NT2/D1 (cell line): ENCODE results near the gene BDKRB2.

ENCODE experiments used
- SUZ12 ChIP-seq: IDR thresholded peaks from 2 replicates; pipeline ENCODE4 v1.6.1; 2011; ENCODE audit not compliant: insufficient read length, insufficient read depth; ENCODE audit errors: extremely low read depth
- YY1 ChIP-seq: IDR thresholded peaks from 2 replicates; pipeline ENCODE4 v1.6.1; 2011; ENCODE audit not compliant: insufficient read length, insufficient read depth
- ZNF274 ChIP-seq: IDR thresholded peaks from 2 replicates; pipeline ENCODE4 v1.6.1; 2011; ENCODE audit warnings: mild to moderate bottlenecking, low read depth, low read length

DNA sequence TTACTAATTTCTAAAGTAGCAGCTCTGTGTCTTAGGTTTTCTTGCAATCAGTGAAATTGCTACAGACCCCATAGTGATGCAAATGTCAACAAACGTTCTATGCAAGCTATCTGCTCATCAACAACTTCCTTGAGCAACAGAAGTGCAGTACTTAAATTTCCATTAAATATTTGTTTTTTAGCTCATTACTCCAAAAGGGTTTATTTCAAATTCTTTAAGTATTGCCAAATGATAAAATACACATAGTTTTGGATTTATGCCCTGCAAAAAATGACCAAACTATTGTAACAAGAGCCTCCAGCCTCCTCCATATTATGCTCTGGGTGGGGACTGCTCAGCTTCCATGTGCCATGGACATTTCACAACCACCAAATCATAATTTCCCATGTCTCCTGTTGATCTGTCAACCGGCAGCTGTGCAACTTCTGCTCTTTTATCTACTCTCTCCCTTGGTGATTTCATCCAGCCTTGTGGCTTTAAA lies 55.7 kb downstream of the BDKRB2 start:
- TF ChIP-seq YY1 = no peak
- TF ChIP-seq SUZ12 = no peak
- no peak for TF ChIP-seq ZNF274
